HTR-8/SVneo (cell line): ENCODE measurements around the gene MED28.

Source experiments
- DNase-seq: peaks from one replicate; pipeline ENCODE4 v3.0.0; 2011; ENCODE audit warnings: low spot score, mixed read lengths; ENCODE audit not compliant: insufficient read length
- FAIRE-seq: peaks from 2 replicates; lab custom pipeline; 2011; peaks lifted over from hg19 to GRCh38; lab: Jason Lieb, UNC

MED28 gene

GRCh38 chr4:17613761-17614415 is 553 bp upstream of the MED28 start:
- FAIRE-seq (no peak), DNase-seq (peak; percentile 56)

GRCh38 chr4:17616283-17616682 is 1.8 kb downstream of the MED28 start:
- FAIRE-seq (no peak), DNase-seq (no peak)

- FAIRE-seq (no peak), DNase-seq (no peak)
Measured at GRCh38 chr4:17618926-17619325, 4.5 kb downstream of the MED28 start.

GRCh38 chr4:17619416-17620105 is 5.1 kb downstream of the MED28 start:
- no peak for FAIRE-seq

GRCh38 chr4:17623451-17624001 is 9.1 kb downstream of the MED28 start:
- DNase-seq = no peak
- FAIRE-seq = no peak

More at GRCh38 chr4:17619416-17620105, 5.1 kb downstream of the MED28 start:
- DNase-seq = no peak

- no peak for FAIRE-seq
Measured at GRCh38 chr4:17624821-17625220, 10.4 kb downstream of the MED28 start.

GRCh38 chr4:17630228-17630627 is 15.8 kb downstream of the MED28 start:
- DNase-seq (no peak), FAIRE-seq (no peak)

More at GRCh38 chr4:17624821-17625220, 10.4 kb downstream of the MED28 start:
- no peak for DNase-seq

- DNase-seq (no peak), FAIRE-seq (no peak)
Measured at GRCh38 chr4:17633600-17633999, 19.2 kb downstream of the MED28 start.

GRCh38 chr4:17635056-17635455 is 20.6 kb downstream of the MED28 start:
- FAIRE-seq = no peak
- no peak for DNase-seq

- no peak for DNase-seq
Measured at GRCh38 chr4:17636341-17636695, 21.9 kb downstream of the MED28 start.

GRCh38 chr4:17636696-17637622 is 22.5 kb downstream of the MED28 start:
- DNase-seq (peak; percentile 81), FAIRE-seq (no peak)

More at GRCh38 chr4:17636341-17636695, 21.9 kb downstream of the MED28 start:
- FAIRE-seq = no peak

- no peak for FAIRE-seq
- no peak for DNase-seq
Measured at GRCh38 chr4:17639136-17639535, 24.7 kb downstream of the MED28 start.

GRCh38 chr4:17642398-17642783 is 27.9 kb downstream of the MED28 start:
- DNase-seq = no peak
- FAIRE-seq = no peak

GRCh38 chr4:17646693-17647092 is 32.3 kb downstream of the MED28 start:
- no peak for FAIRE-seq
- DNase-seq = no peak

- no peak for FAIRE-seq
Measured at GRCh38 chr4:17647176-17647806, 32.9 kb downstream of the MED28 start.

GRCh38 chr4:17647927-17648326 is 33.5 kb downstream of the MED28 start:
- no peak for FAIRE-seq
- no peak for DNase-seq

More at GRCh38 chr4:17647176-17647806, 32.9 kb downstream of the MED28 start:
- no peak for DNase-seq

- no peak for FAIRE-seq
- DNase-seq = no peak
Measured at GRCh38 chr4:17650406-17650805, 36.0 kb downstream of the MED28 start.

GRCh38 chr4:17654701-17655100 is 40.3 kb downstream of the MED28 start:
- DNase-seq (no peak), FAIRE-seq (no peak)

GRCh38 chr4:17657090-17657489 is 42.6 kb downstream of the MED28 start:
- no peak for DNase-seq
- no peak for FAIRE-seq

GRCh38 chr4:17657849-17658248 is 43.4 kb downstream of the MED28 start:
- DNase-seq (no peak), FAIRE-seq (no peak)
